H1 (cell line): ENCODE measurements around the gene UBB. TPM values are rescaled to one million over a fixed set of nuclear protein-coding genes. Genes with fewer than 3 reads are reported as not detected.

Experiments used
- CTCF ChIA-PET: fragments of 300-600 bp; sonication (Branson Sonifier 250); formaldehyde crosslinking; loops from one replicate; lab custom pipeline; 2021; ENCODE audit not compliant: partially characterized antibody; lab: Charles Lee
- POLR2A ChIA-PET: fragments of 300-600 bp; sonication (Branson Sonifier 250); formaldehyde crosslinking; loops from one replicate; lab custom pipeline; 2021; ENCODE audit warnings: inconsistent platforms; ENCODE audit not compliant: partially characterized antibody; lab: Charles Lee
- DNase-seq, 2 experiments: peaks; one replicate each; pipeline versions ENCODE4 v3.0.0 to v3.0.0-alpha.2; 2010 to 2022; ENCODE audit warnings: low spot score in 2 of 2, low read depth in 1 of 2, mixed read lengths in 1 of 2
- FAIRE-seq: peaks from 2 replicates; lab custom pipeline; 2011; peaks lifted over from hg19 to GRCh38; lab: Jason Lieb, UNC
- H2AFZ ChIP-seq: 2 replicates; pipeline ENCODE4 v1.8.1; 2012; ENCODE audit warnings: low read length, inconsistent platforms
- H2AK5ac ChIP-seq: 2 replicates; pipeline ENCODE4 v1.6.1; 2013; ENCODE audit warnings: low read depth, low read length
- H2BK120ac ChIP-seq: replicated peaks from 2 replicates; pipeline ENCODE3; 2013; ENCODE audit warnings: low read depth, low read length, inconsistent platforms
- H2BK12ac ChIP-seq: 2 replicates; pipeline ENCODE4 v1.6.1; 2013; ENCODE audit warnings: low read depth, low read length
- H2BK15ac ChIP-seq: 2 replicates; pipeline ENCODE4 v1.6.1; 2013; ENCODE audit warnings: low read length
- H2BK20ac ChIP-seq: 2 replicates; pipeline ENCODE4 v1.6.1; 2013; ENCODE audit warnings: low read length
- H2BK5ac ChIP-seq: 2 replicates; pipeline ENCODE4 v1.6.1; 2013; ENCODE audit warnings: low read depth, low read length
- H3K14ac ChIP-seq: 2 replicates; pipeline ENCODE4 v1.6.1; 2013; ENCODE audit warnings: inconsistent platforms; ENCODE audit not compliant: insufficient read length
- H3K18ac ChIP-seq: 2 replicates; pipeline ENCODE4 v1.6.1; 2013; ENCODE audit warnings: low read length; ENCODE audit errors: extremely low read depth
- H3K23ac ChIP-seq: 2 replicates; pipeline ENCODE4 v1.6.1; 2013; ENCODE audit warnings: inconsistent platforms; ENCODE audit not compliant: insufficient read length
- H3K23me2 ChIP-seq: 2 replicates; pipeline ENCODE4 v1.6.1; 2013; ENCODE audit warnings: low read depth, low read length
- H3K27ac ChIP-seq: 2 replicates; pipeline ENCODE4 v1.6.1; 2011; ENCODE audit warnings: low read depth, low read length, inconsistent platforms
- H3K27me3 ChIP-seq, 4 experiments: replicated peaks in 1 of 4; 1 replicate in 1 of 4; 2 replicates in 3 of 4; pipeline versions ENCODE4 v1.6.1 to v1.8.1; 2011 to 2013; ENCODE audit warnings: low read length in 3 of 4, mild to moderate bottlenecking in 3 of 4, inconsistent platforms in 2 of 4, mixed read lengths in 2 of 4, moderate library complexity in 1 of 4; ENCODE audit not compliant: control insufficient read depth in 3 of 4, insufficient read depth in 3 of 4; ENCODE audit errors: extremely low read depth in 1 of 4
- H3K36me3 ChIP-seq, 4 experiments: 2 replicates each; pipeline versions ENCODE4 v1.6.1 to v1.8.1; 2011 to 2013; ENCODE audit warnings: mild to moderate bottlenecking in 4 of 4, low read length in 3 of 4, moderate library complexity in 2 of 4, control low read depth in 1 of 4, inconsistent platforms in 1 of 4; ENCODE audit not compliant: insufficient read depth in 4 of 4, control insufficient read depth in 2 of 4
- H3K4ac ChIP-seq: replicated peaks from 2 replicates; pipeline ENCODE3; 2013; ENCODE audit warnings: low read length, low read depth, mixed read lengths, inconsistent platforms; ENCODE audit not compliant: insufficient read length
- H3K4me1 ChIP-seq, 4 experiments: replicated peaks in 1 of 4; 1 replicate in 1 of 4; 2 replicates in 3 of 4; pipeline versions ENCODE4 v1.6.1 to v1.8.1; 2011 to 2013; ENCODE audit warnings: low read length in 3 of 4, inconsistent platforms in 2 of 4, mixed read lengths in 1 of 4; ENCODE audit not compliant: insufficient read depth in 4 of 4, control insufficient read depth in 3 of 4
- H3K4me2 ChIP-seq, 2 experiments: 2 replicates each; pipeline versions ENCODE4 v1.6.1 to v1.8.1; 2011 to 2013; ENCODE audit warnings: low read depth in 2 of 2, low read length in 2 of 2, control low read depth in 1 of 2, inconsistent platforms in 1 of 2, mild to moderate bottlenecking in 1 of 2; ENCODE audit not compliant: insufficient read depth in 1 of 2
- H3K4me3 ChIP-seq, 4 experiments: fragments of 200-600, 300-600 bp in 1 of 4; sonication (generic), shearing (Covaris generic), sonication (Bioruptor Twin) in 1 of 4; 2 replicates each; pipeline versions ENCODE4 v1.5.1 to v1.8.1; 2011 to 2016; ENCODE audit warnings: low read length in 4 of 4, low read depth in 3 of 4, control low read depth in 2 of 4, inconsistent platforms in 2 of 4, mild to moderate bottlenecking in 2 of 4, mixed read lengths in 1 of 4, moderate library complexity in 1 of 4; ENCODE audit not compliant: insufficient read depth in 2 of 4; ENCODE audit errors: extremely low read depth in 1 of 4
- H3K56ac ChIP-seq: replicated peaks from 2 replicates; pipeline ENCODE3; 2013; ENCODE audit warnings: low read depth, mild to moderate bottlenecking, mixed read lengths, low read length, inconsistent platforms; ENCODE audit not compliant: insufficient read length
- H3K79me1 ChIP-seq: 2 replicates; pipeline ENCODE4 v1.6.1; 2013; ENCODE audit warnings: low read depth, low read length, control low read depth
- H3K79me2 ChIP-seq, 2 experiments: 2 replicates each; pipeline versions ENCODE4 v1.6.1 to v1.8.1; 2012 to 2013; ENCODE audit warnings: low read length in 2 of 2, mild to moderate bottlenecking in 2 of 2, inconsistent platforms in 1 of 2; ENCODE audit not compliant: insufficient read depth in 2 of 2, control insufficient read depth in 1 of 2
- H3K9ac ChIP-seq, 4 experiments: replicated peaks in 1 of 4; 1 replicate in 1 of 4; 2 replicates in 3 of 4; pipeline versions ENCODE4 v1.6.1 to v1.8.1; 2011 to 2013; ENCODE audit warnings: low read depth in 3 of 4, low read length in 3 of 4, control low read depth in 2 of 4, mild to moderate bottlenecking in 2 of 4, moderate library complexity in 2 of 4, inconsistent platforms in 1 of 4; ENCODE audit errors: extremely low read depth in 1 of 4
- H3K9me3 ChIP-seq, 2 experiments: 2 replicates each; pipeline versions ENCODE4 v1.6.1 to v1.8.1; 2012 to 2013; ENCODE audit warnings: mild to moderate bottlenecking in 2 of 2, moderate library complexity in 2 of 2, control low read depth in 1 of 2, inconsistent platforms in 1 of 2, low read depth in 1 of 2, low read length in 1 of 2, mixed read lengths in 1 of 2; ENCODE audit not compliant: insufficient read depth in 2 of 2
- H4K20me1 ChIP-seq, 2 experiments: replicated peaks in 1 of 2; 2 replicates each; pipeline versions ENCODE3 to v1.8.1; 2011 to 2013; ENCODE audit warnings: inconsistent platforms in 2 of 2, low read length in 2 of 2, mild to moderate bottlenecking in 1 of 2; ENCODE audit not compliant: insufficient read depth in 2 of 2, control insufficient read depth in 1 of 2
- H4K5ac ChIP-seq: 2 replicates; pipeline ENCODE4 v1.6.1; 2013; ENCODE audit warnings: low read length, low read depth, mixed read lengths, inconsistent platforms; ENCODE audit not compliant: insufficient read length
- H4K8ac ChIP-seq: 2 replicates; pipeline ENCODE4 v1.8.0; 2013; ENCODE audit warnings: mild to moderate bottlenecking, moderate library complexity, low read length, inconsistent platforms; ENCODE audit not compliant: insufficient read depth; ENCODE audit errors: extremely low read depth
- H4K91ac ChIP-seq: replicated peaks from 2 replicates; pipeline ENCODE3; 2013; ENCODE audit warnings: low read length, mixed read lengths, inconsistent platforms; ENCODE audit not compliant: insufficient read length
- BACH1 ChIP-seq: IDR thresholded peaks from 2 replicates; pipeline ENCODE4 v1.6.1; 2012; ENCODE audit warnings: low read length, improper control_type of control experiment
- BRCA1 ChIP-seq: IDR thresholded peaks from 2 replicates; pipeline ENCODE4 v1.6.1; 2012; ENCODE audit warnings: low read depth, low read length, improper control_type of control experiment
- CBX8 ChIP-seq: fragments of 300-800, 300-1000 bp; sonication (generic); IDR thresholded peaks from 2 replicates; pipeline ENCODE4 v1.7.1; 2016; ENCODE audit warnings: low read depth, low read length, borderline replicate concordance
- CHD1 ChIP-seq: IDR thresholded peaks from 2 replicates; pipeline ENCODE4 v1.6.1; 2012; ENCODE audit warnings: low read depth, low read length, improper control_type of control experiment
- CHD2 ChIP-seq: IDR thresholded peaks from 2 replicates; pipeline ENCODE4 v1.6.1; 2012; ENCODE audit warnings: low read length, improper control_type of control experiment
- GABPA ChIP-seq: IDR thresholded peaks from 2 replicates; pipeline ENCODE4 v1.6.1; 2011; ENCODE audit warnings: mild to moderate bottlenecking, low read length, moderate library complexity, borderline replicate concordance; ENCODE audit not compliant: insufficient read depth
- MAFK ChIP-seq: IDR thresholded peaks from 2 replicates; pipeline ENCODE4 v1.6.1; 2012; ENCODE audit warnings: low read depth, mild to moderate bottlenecking, improper control_type of control experiment, low read length
- PHF8 ChIP-seq: fragments of 200-600 bp; sonication (generic); conservative IDR thresholded peaks from 2 replicates; pipeline ENCODE4 v1.7.1; 2012; ENCODE audit warnings: low read depth, mild to moderate bottlenecking, inconsistent platforms, low read length, moderate library complexity
- POLR2AphosphoS5 ChIP-seq: IDR thresholded peaks from 2 replicates; pipeline ENCODE4 v1.6.1; 2011; ENCODE audit warnings: low read depth, low read length
- RBBP5 ChIP-seq: IDR thresholded peaks from 2 replicates; pipeline ENCODE4 v1.7.1; 2012; ENCODE audit warnings: low read depth, mild to moderate bottlenecking, inconsistent platforms, low read length, moderate library complexity, borderline replicate concordance
- RXRA ChIP-seq: IDR thresholded peaks from 2 replicates; pipeline ENCODE4 v1.6.1; 2011; ENCODE audit warnings: low read depth, mild to moderate bottlenecking, low read length, moderate library complexity; ENCODE audit not compliant: insufficient read depth
- SUZ12 ChIP-seq: fragments of 200-600 bp; sonication (generic); IDR thresholded peaks from 2 replicates; pipeline ENCODE4 v1.6.1; 2012; ENCODE audit warnings: mild to moderate bottlenecking, inconsistent platforms, low read length, moderate library complexity, mixed read lengths
- TAF1 ChIP-seq: IDR thresholded peaks from 2 replicates; pipeline ENCODE4 v1.6.1; 2011; ENCODE audit warnings: mild to moderate bottlenecking, low read depth, low read length
- TAF7 ChIP-seq: optimal IDR thresholded peaks from 2 replicates; pipeline ENCODE3; 2011; ENCODE audit warnings: low read depth, mild to moderate bottlenecking, inconsistent platforms, low read length, moderate library complexity, borderline replicate concordance
- TCF12 ChIP-seq: IDR thresholded peaks from 2 replicates; pipeline ENCODE4 v1.6.1; 2011; ENCODE audit warnings: low read depth, mild to moderate bottlenecking, low read length
- ZNF274 ChIP-seq: IDR thresholded peaks from 2 replicates; pipeline ENCODE4 v1.7.0; 2012; ENCODE audit warnings: low read length, borderline replicate concordance; ENCODE audit errors: extremely low read depth
- WGBS, 2 experiments: shearing (Covaris generic) in 1 of 2; methylation state at CpG; one replicate each; pipeline versions ENCODE4 v1.1.6 to v1.1.7; 2013 to 2015; ENCODE audit warnings: low lambda C conversion rate in 2 of 2, mixed read lengths in 2 of 2, inconsistent platforms in 1 of 2, low coverage in 1 of 2, missing lambda C conversion rate in 1 of 2; ENCODE audit not compliant: insufficient replicate concordance in 2 of 2, insufficient coverage in 1 of 2, insufficient read length in 1 of 2; ENCODE audit errors: extremely low coverage in 1 of 2, missing lambda C conversion rate in 1 of 2; 5-methylcytosine and 5-hydroxymethylcytosine counted together
- polyA plus RNA-seq, 7 experiments: library from polyadenylated mRNA; depleted of rRNA in 3 of 7; stranded (reverse) in 5 of 7; unstranded in 2 of 7; fragments of >200 nt in 5 of 7; fragments of 200-250 nt in 2 of 7; gene quantifications; 1 replicate in 5 of 7; 2 replicates in 1 of 7; 4 replicates in 1 of 7; pipeline versions ENCODE4 v1.2.1 to v1.2.3, GENCODE V29; 2011 to 2013; ENCODE audit warnings: missing spikeins in 2 of 7, mixed read lengths in 2 of 7
- total RNA-seq: library from RNA; stranded (reverse); fragmentation: NEBNext Ultra II Directional; extraction: Animal tissue kit (Norgen Biotek cat#: 25700); gene quantifications from 2 replicates; pipeline ENCODE4 v1.2.1, GENCODE V29; 2021

UBB gene
- total and polyA plus RNA-seq, 2 of the 8 experiments (the other 6 are each of a cell fraction or from before 2014, with no cell fraction given): 1,597 to 1,605 TPM

- Histone ChIP-seq H4K5ac (no peak overlapping the region), H3K79me2 (no peaks in the 10 kb centered on the region), H2AK5ac (no peak overlapping the region), H3K4me2 (no peak overlapping the region), H3K9ac (no peak overlapping the region), H3K4me1 (peaks cover 0 to 2% (median 0%) of the 10 kb centered on the region in 4 experiments; a peak in 1 of 7 replicates), H4K20me1 (no peaks in the 10 kb centered on the region), H3K27ac (no peak overlapping the region), H3K36me3 (no peaks in the 10 kb centered on the region), H3K9me3 (no peaks in the 10 kb centered on the region), H3K4me3 (no peak overlapping the region), H2BK15ac (no peak overlapping the region), H2BK12ac (no peak overlapping the region), H3K23ac (no peak overlapping the region), H3K27me3 (no peaks in the 10 kb centered on the region), H3K79me1 (no peaks in the 10 kb centered on the region), H2BK20ac (no peak overlapping the region), H2BK5ac (no peak overlapping the region), H3K18ac (no peak overlapping the region), H2AFZ (no peak overlapping the region), H2BK120ac (no peak overlapping the region), H4K91ac (no peak overlapping the region), H3K23me2 (no peaks in the 10 kb centered on the region), H4K8ac (no peak overlapping the region), H3K4ac (no peak overlapping the region), H3K56ac (no peak overlapping the region), H3K14ac (no peak overlapping the region)
- FAIRE-seq: no peak
- DNase-seq: no peak
- POLR2A ChIA-PET: interaction anchor here (2.9 kb wide), 1 partner anchor 79 kb away, joined by 14 read pairs; no protein-coding TSS in a partner anchor
- CTCF ChIA-PET: interaction anchor here (1.2 to 5.1 kb wide), 4 partner anchors 11 to 74 kb away, joined by 4 to 44 read pairs (median 16); partner anchors contain the start of gene CENPV
- WGBS, 2 experiments: 89% methylated on average over 8 of the region's 8 CpGs; no CpG with 5 or more reads in 1 of the 2 experiments
- TF ChIP-seq RBBP5 (no peak), ZNF274 (no peak), POLR2AphosphoS5 (no peak), TAF7 (no peak), SUZ12 (no peak), CHD2 (no peak), PHF8 (no peak), CHD1 (no peak), MAFK (no peak), TAF1 (no peak), TCF12 (no peak), BACH1 (no peak), BRCA1 (no peak), RXRA (no peak), GABPA (no peak), CBX8 (no peak)
These were observed 19.0 kb upstream of the UBB start for GRCh38 chr17:16361874-16362273.
